Astrocyte of the spinal cord (primary cell): ENCODE data around the gene PITPNM3.
A peak's percentile ranks its signal among the peaks of the same experiment; 100 is the strongest.

Experiments used
- DNase-seq: peaks from one replicate; pipeline ENCODE4 v3.0.0; 2011; ENCODE audit warnings: low read depth, low spot score
- H3K4me3 ChIP-seq: 2 replicates; pipeline ENCODE4 v1.5.1; 2011; ENCODE audit warnings: low read depth, mild to moderate bottlenecking, low read length, moderate library complexity
- CTCF ChIP-seq: IDR thresholded peaks from 2 replicates; pipeline ENCODE4 v1.5.1; 2012; ENCODE audit warnings: low read depth, mild to moderate bottlenecking, low read length, inconsistent platforms
- in situ Hi-C: cut with HindIII; loops from 2 replicates; pipeline ENCODE4 v1.10.0; 2017; ENCODE audit warnings: low sequenced_read_pairs

Gene PITPNM3

GRCh38 chr17:6512552-6512951 lies 43.8 kb downstream of the PITPNM3 start:
- H3K4me3 ChIP-seq: no peak overlapping the region
- no peak for DNase-seq
- in situ Hi-C loops: no loop called here
- TF ChIP-seq CTCF: no peak

GRCh38 chr17:6510321-6510977 lies 45.9 kb downstream of the PITPNM3 start:
- in situ Hi-C loops: no loop called here
- TF ChIP-seq CTCF: no peak
- peak; percentile 6 for DNase-seq
- H3K4me3 ChIP-seq: no peak overlapping the region

GRCh38 chr17:6509921-6510320 lies 46.4 kb downstream of the PITPNM3 start:
- DNase-seq: no peak
- no peak overlapping the region for H3K4me3 ChIP-seq
- in situ Hi-C loops: no loop called here
- TF ChIP-seq CTCF: no peak

- no peak for DNase-seq
- in situ Hi-C loops: no loop called here
- TF ChIP-seq CTCF: no peak
Measured at GRCh38 chr17:6509031-6509771, 47.2 kb downstream of the PITPNM3 start.

GRCh38 chr17:6508519-6509030 lies 47.8 kb downstream of the PITPNM3 start:
- no peak for TF ChIP-seq CTCF
- in situ Hi-C loops: no loop called here
- DNase-seq: no peak
- no peak overlapping the region for H3K4me3 ChIP-seq

More at GRCh38 chr17:6509031-6509771, 47.2 kb downstream of the PITPNM3 start:
- H3K4me3 ChIP-seq: no peak overlapping the region

- no peak for DNase-seq
- in situ Hi-C loops: no loop called here
- TF ChIP-seq CTCF: no peak
- no peak overlapping the region for H3K4me3 ChIP-seq
Measured at GRCh38 chr17:6508016-6508415, 48.3 kb downstream of the PITPNM3 start.
